Right kidney (tissue), 1 donor: Measurements from ENCODE around the gene CIART.

Experiments
- DNase-seq: peaks from one replicate; pipeline ENCODE4 v3.0.0-alpha.2; 2016

CIART gene

DNA sequence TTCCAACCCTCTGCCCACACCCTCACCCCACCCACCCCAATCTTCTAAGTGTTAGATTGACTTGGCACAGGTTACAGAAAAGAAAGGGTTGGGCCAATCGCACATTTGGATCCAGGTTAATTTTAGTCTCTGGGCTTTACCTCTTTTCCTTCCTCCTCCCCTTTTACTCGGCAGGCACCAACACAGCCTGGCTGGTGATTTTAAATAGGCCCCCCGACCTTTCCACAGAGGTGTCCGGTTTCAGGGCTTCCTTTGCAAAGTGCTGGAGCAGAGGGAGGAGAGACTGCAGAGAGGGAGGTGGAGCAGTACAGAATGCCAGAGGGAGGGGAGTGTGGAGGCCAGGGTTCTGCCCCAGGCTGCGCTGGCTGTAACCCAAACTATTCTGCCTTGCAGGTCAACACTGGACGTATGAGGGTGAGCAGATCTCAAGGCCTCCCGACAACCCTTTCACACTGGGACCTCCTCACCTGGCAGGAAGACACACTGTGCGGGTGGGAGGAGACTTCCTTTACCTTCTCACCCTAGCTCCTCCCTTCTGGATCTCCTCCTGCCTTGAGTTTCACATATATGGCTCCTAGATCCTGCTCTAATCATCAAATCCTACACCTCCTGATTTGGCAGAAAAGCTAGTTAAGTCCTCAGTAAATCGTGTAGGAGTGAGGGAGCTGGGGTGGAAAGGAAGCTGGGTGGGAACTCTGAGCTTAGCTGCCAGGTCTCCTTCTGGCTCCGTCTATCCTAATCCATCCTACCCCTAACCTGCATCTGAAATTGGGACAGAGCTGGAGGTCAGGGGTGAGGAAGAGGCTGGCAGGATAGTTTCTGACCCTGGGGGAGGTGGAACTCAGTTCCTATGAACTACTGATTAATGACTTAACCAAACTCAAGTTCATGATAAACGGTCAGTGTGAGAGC lies 22.3 kb upstream of the CIART start:
- peak; percentile 80 for DNase-seq

DNA sequence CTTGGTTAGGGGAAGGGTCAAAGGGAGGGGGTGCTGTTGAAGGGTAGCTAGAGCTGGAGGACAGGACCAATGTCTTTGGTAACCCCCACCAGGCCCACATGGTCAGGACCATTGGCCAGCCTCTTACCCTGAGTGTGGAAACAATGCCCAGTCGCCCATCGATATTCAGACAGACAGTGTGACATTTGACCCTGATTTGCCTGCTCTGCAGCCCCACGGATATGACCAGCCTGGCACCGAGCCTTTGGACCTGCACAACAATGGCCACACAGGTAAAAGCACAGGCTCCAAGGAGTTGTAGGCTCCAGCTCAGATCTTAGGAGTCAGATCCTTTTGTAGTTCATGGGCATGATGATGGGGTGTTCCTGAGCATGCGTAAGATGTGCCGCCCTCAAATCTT lies 21.0 kb upstream of the CIART start:
- DNase-seq: no peak

GRCh38 chr1:150262388-150263320 lies 19.7 kb upstream of the CIART start:
- no peak for DNase-seq

DNA sequence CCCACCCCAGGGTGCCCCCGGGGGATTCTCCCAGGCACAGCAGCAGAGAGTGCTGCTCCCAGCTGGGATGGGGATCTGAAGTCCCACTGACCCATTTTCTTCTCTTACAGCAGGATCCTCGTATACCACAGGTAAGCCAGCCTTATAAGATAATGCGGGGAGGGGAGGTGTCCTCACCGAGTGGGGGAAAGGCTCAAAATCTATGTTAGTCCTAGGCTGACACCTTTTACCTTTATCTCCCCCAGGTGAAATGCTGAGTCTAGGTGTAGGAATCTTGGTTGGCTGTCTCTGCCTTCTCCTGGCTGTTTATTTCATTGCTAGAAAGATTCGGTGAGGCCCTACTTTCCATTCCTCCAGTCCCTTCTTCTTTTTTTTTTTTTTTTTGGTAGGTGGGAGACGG lies 18.8 kb upstream of the CIART start:
- no peak for DNase-seq

DNA sequence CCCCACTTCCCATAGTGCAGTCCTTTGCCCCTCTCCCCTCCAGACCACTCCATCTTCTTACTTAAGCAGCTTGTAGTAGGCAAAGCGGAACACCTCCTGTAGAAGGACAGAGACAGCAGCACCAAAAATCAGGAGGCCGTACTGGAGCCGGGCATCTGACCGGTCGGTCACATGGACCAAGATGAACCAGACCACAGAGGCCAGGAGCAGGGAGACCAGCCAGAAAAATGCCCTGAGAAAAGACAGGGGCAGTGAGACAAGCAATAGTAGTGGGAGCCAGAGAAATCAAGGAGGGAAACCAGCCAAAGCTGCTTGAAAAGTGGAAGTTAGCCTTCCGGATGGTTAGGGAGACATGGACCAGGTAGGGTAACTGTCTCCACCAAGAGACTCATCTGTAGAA lies 14.5 kb upstream of the CIART start:
- DNase-seq: no peak

DNA sequence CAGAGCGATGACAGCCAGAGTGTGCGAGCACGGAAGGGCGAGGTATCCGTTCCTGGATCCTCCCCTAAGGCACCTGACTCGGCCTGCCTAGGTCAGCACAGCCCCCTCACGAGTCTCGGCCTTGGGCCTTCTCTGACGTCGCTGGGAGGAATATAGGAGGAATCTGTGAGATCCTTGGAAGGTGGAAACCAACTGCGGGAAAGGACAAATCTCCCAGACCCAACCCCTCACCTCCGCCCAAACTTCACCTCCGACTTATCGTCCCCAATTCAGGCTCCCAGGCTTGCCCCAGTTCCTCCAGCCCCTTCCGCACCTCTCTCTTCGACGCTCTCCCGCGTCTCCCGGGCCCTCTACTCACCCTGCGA lies 14.0 kb upstream of the CIART start:
- DNase-seq: no peak

DNA sequence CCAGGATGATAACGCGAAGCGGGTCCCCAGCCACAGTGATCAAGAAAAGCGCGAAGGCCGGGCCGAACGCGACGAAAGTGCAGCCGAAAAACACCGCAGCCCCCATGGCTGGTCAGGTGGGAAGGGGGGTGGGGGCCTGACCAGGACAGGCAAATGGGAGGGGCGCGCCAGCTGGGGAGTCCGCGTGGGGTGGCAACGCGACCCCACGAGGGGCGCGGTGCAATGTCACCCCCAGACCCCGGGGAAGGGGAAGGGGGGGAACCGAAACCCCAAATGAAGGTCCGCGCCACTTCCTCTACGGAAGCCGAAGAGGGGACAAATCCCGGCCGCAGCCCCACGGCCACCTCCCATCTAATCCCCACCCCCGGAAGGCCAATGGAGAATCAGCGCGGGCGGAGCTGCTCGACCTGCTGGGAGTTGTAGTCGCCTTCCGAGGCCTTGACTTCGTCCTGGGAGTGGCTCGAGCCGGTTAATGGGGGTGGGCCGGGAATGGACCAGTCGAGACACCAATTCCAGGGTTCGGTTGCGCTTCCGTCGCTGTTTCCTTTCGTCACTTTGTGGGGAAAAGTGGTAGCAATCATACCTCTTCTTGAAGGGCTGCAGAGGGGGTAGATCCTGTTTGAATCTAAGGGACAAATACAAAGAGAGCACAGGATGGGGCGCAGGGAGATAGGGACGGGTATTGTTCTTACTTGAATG lies 13.5 kb upstream of the CIART start, which contains the start of gene APH1A:
Gene APH1A (minus strand): TSS at position 312 of the 699 bp plus-strand sequence. CDS start 206 bp downstream, at position 106.
- peak; percentile 82 for DNase-seq

DNA sequence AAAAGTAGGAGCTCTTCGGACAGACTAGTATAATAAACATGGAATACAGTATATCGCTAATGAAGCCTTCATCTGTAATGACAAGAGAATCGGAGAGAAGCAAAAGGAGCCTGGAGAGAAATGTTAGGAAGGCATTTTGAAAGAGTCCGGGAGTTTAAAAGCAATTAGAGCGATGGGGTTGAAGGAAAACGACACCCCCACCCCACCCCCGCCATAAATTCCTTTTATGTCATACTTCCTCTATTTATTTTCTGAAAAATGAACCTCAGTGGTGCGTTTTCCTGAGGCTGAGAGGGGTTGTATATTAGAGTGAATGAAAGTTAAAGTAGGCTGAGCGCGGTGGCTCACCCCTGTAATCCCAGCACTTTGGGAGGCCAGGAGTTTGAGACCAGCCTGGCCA lies 12.9 kb upstream of the CIART start:
- DNase-seq: no peak

GRCh38 chr1:150271291-150271959 lies 10.9 kb upstream of the CIART start:
- no peak for DNase-seq

DNA sequence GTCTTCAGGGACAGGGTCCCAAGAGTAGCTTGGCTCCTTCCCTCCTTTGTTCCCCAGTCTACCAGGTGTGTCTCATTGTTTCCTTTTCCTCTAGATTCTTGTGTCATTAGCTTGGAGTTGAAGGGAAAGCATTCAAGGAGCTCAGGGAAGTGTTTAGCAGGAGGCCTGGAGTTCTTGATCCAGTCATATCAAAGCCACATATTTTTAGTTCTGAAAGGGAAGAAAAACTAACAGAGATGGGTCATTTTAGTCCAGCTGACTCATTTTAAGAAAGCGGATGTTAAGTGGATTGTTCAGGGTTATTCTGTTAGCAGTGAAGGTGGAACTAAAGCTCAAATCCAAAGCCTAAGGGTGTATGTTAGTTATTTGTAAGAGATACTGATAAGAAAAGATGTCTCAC lies 9.0 kb upstream of the CIART start:
- DNase-seq: no peak

GRCh38 chr1:150280138-150280707 lies 2.1 kb upstream of the CIART start:
- no peak for DNase-seq

DNA sequence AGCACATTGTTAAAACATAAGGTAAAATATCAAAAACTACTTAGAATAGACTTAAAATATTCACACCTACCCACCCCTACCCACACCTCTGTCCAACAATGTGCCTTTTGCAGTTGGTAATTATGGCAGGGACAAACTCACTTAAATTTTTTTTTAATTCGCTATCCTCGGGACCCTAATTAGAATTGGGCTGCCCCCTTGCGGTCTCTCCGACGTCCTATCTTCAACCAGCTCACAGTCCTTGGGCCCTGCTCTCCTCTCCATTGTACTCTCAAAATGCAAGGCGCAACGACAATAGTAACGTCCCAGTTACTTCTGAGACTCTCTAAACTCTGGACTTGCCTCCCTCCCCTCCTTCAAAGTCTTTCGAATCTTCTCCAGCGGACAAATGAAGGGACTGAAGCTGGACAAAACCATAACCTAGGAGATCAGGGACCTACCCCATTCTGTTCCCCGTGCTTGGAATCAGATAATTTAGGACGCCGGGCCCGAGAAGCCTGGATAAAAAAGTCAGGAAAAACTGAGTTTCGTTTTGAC lies 1.1 kb upstream of the CIART start:
- peak; percentile 67 for DNase-seq

DNA sequence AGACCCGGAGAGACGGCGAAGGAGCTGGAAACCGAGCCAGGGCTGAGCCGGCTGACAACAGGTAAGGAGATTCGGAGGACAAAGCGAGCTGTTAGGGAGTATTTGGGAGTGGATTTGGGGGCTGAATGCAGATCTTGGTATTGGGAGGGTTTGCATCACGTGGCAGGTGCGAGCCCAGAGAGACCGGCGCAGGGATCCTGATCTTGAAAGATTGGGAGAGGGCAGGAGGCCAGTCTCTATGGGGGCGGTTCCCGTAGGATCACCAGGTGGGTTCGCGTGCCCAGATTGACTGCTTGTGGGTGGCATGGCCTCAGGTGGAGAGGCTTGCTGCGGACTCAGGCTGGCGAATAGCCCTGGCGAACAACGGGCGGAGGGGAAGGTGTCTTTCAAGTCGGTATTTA lies 204 bp downstream of the CIART start:
- peak; percentile 85 for DNase-seq

GRCh38 chr1:150283260-150283659 lies 906 bp downstream of the CIART start:
- no peak for DNase-seq

DNA sequence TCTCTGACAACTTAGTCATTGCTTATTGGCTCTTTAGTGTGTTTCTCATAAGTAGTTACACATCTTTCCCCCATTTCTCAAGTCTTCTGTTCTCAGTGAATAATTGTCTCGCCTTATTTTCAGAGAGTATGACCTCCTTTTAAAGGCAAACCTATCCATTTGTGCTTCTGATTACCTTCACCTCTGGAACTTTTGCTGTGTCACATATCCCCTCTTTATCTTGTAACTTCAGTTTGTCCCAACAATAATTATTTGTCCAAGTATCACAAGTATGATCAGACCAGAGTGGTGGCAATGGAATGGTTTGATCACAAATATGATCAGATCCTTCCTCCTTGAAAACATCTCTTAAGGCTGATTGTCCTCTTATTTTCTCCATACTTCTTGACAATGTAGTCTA lies 6.0 kb downstream of the CIART start:
- DNase-seq: no peak

GRCh38 chr1:150288822-150289221 lies 6.5 kb downstream of the CIART start:
- DNase-seq: no peak

GRCh38 chr1:150293433-150294253 lies 11.3 kb downstream of the CIART start, which contains the start of gene MRPS21:
Gene MRPS21 (plus strand): TSS chr1:150293861. CDS start chr1:150294367, 506 bp downstream.
- peak; percentile 87 for DNase-seq

DNA sequence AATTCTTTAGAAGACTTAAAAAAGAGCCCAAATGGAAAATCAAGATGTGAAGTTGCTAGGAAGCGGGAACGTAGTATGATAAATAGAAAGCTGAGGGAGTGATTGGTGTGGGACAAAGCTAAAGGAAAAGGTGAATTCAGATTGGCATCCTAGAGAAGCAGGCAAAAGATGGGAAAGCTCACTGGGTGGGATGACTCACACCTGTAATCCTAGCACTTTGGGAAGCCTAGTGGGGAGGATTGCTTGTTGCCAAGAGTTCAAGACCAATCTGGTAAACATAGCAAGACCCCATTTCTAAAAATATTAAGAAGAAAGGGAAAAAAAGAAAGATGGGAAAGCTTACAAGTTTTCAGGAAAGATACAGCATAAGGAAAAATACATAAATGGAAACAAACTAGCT lies 13.1 kb downstream of the CIART start:
- DNase-seq: no peak

GRCh38 chr1:150299716-150300115 lies 17.4 kb downstream of the CIART start:
- no peak for DNase-seq

- DNase-seq: no peak
These were observed 20.0 kb downstream of the CIART start for GRCh38 chr1:150302338-150302737.
